Suppressor macrophage treated with lipopolysaccharide for 4 hours (primary cell): ENCODE results near the gene GMEB2.
A peak's percentile ranks its signal among the peaks of the same experiment; 100 is the strongest.

ENCODE experiments used
- DNase-seq: peaks from one replicate; pipeline ENCODE4 v3.0.0-alpha.2; 2020

Gene GMEB2

GRCh38 chr20:63555661-63556381, 71.1 kb downstream of the GMEB2 start:
- DNase-seq, result no peak

- no peak for DNase-seq
Measured at GRCh38 chr20:63554361-63555278, 72.3 kb downstream of the GMEB2 start.

- peak; percentile 48 for DNase-seq
Measured at GRCh38 chr20:63553933-63554290, 73.0 kb downstream of the GMEB2 start, which contains the start of gene FNDC11. Gene FNDC11, plus strand, starts transcription at chr20:63554159. Its CDS starts 1,505 bp downstream, at chr20:63555664.

GRCh38 chr20:63553251-63553932, 73.5 kb downstream of the GMEB2 start:
- DNase-seq, result peak; percentile 91

GRCh38 chr20:63552481-63553249, 74.2 kb downstream of the GMEB2 start:
- no peak for DNase-seq

GRCh38 chr20:63551068-63551467, 75.8 kb downstream of the GMEB2 start:
- DNase-seq, result no peak

GRCh38 chr20:63549679-63550282, 77.1 kb downstream of the GMEB2 start:
- DNase-seq, result no peak

- no peak for DNase-seq
Measured at GRCh38 chr20:63549019-63549418, 77.9 kb downstream of the GMEB2 start.

- no peak for DNase-seq
Measured at GRCh38 chr20:63548542-63548941, 78.4 kb downstream of the GMEB2 start.

- DNase-seq, result no peak
Measured at GRCh38 chr20:63547725-63548480, 79.0 kb downstream of the GMEB2 start, which contains the start of gene SRMS. Gene SRMS, minus strand, starts transcription at chr20:63547749. Its CDS starts 286 bp downstream, at chr20:63547463.

GRCh38 chr20:63546956-63547724, 79.8 kb downstream of the GMEB2 start:
- no peak for DNase-seq

GRCh38 chr20:63546256-63546955, 80.5 kb downstream of the GMEB2 start:
- DNase-seq, result no peak

- no peak for DNase-seq
Measured at GRCh38 chr20:63545814-63546213, 81.1 kb downstream of the GMEB2 start.

- DNase-seq, result no peak
Measured at GRCh38 chr20:63544958-63545516, 81.9 kb downstream of the GMEB2 start.

- DNase-seq, result no peak
Measured at GRCh38 chr20:63544241-63544957, 82.5 kb downstream of the GMEB2 start.

GRCh38 chr20:63543733-63544132, 83.2 kb downstream of the GMEB2 start:
- no peak for DNase-seq

GRCh38 chr20:63543131-63543530, 83.8 kb downstream of the GMEB2 start:
- no peak for DNase-seq

GRCh38 chr20:63542696-63543095, 84.2 kb downstream of the GMEB2 start:
- no peak for DNase-seq
